NCI-H128 (cell line): ENCODE data around the gene SPTBN4.
A peak's percentile ranks its signal among the peaks of the same experiment; 100 is the strongest.

Experiments
- DNase-seq: peaks from one replicate; lab custom pipeline; 2025; ENCODE audit not compliant: unreplicated experiment; lab: John Stamatoyannopoulos, UW

The SPTBN4 gene

DNA sequence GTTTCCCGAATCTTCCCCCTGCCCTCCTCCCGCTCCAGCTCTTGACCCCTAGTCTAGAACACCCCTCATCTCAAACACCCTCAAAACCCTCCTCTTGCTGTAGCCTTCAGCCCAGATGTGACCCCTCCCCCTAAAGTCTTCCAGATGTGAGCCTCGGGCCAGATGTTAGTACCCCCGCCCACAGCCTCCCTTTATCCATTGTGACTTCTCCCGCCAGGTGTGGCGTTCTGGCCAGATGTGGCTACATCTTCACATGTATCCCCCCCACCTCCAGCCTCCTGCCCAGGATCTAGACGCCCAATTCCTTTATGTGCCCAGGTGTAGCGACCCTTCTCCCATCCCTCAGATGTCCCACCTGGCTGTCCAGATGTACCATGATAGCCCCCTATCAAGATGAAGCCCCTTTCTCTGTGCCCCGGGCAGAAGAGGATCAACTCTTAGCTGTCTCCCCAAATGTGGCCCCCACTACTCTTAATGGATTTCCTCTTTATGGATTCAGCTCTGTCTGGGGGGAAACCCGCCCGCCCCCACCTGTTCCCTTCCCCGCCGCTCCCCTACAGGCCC lies 133.9 kb downstream of the SPTBN4 start:
- DNase-seq, result no peak

DNA sequence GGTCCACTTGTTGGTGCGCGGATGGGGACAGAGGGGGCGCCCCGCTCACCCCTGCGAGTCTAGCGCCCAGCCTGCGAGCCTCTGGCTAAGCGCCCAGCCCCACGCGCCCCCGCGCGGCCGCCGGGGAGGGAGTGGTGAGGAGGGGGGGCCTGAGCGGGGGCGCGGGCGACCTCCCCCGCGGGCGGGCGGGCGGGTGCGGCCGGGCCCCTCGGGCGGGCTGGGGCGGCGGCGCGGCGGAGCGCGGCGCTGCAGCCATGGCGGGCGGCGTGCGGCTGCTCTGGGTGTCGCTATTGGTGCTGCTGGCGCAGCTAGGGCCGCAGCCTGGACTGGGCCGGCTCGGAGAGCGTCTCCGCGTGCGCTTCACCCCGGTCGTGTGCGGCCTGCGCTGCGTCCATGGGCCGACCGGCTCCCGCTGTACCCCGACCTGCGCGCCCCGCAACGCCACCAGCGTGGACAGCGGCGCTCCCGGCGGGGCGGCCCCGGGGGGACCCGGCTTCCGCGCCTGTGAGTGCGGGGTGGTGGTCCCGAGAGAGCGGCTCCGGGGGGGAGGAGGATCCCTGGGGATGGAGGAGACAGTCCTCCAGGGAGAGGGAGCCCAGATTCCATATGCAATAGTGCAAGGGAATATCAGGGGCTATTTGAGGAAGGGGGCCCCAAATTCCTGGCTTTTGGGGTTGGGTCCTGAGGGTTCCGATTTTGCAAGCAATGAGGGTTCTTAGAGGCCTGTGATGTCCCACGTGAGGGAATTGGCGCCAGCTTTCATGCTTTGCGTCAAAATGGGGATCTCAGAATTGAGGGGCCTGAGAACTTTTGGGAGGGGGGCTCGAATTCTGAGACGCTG lies 134.6 kb downstream of the SPTBN4 start, which contains the start of gene LTBP4:
LTBP4 (plus strand) TSS at position 236 of the 841 bp plus-strand sequence; CDS start at position 255, 19 bp downstream.
- no peak for DNase-seq

DNA sequence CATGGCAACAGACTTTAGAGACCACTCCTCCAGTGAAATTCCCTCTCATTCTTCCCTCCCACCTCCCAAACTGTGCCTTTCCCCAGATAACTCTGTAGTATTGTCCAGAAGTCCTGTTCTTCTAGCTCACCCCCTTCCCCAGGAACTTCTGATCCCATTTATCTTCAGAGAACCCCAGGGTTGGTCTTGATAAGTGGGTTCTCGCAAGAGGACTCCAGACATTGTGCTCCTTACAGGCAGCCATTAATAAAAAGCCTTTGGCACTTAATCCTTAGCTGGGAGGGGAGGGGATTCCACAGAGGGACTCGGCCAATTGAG lies 136.2 kb downstream of the SPTBN4 start:
- DNase-seq, result no peak

DNA sequence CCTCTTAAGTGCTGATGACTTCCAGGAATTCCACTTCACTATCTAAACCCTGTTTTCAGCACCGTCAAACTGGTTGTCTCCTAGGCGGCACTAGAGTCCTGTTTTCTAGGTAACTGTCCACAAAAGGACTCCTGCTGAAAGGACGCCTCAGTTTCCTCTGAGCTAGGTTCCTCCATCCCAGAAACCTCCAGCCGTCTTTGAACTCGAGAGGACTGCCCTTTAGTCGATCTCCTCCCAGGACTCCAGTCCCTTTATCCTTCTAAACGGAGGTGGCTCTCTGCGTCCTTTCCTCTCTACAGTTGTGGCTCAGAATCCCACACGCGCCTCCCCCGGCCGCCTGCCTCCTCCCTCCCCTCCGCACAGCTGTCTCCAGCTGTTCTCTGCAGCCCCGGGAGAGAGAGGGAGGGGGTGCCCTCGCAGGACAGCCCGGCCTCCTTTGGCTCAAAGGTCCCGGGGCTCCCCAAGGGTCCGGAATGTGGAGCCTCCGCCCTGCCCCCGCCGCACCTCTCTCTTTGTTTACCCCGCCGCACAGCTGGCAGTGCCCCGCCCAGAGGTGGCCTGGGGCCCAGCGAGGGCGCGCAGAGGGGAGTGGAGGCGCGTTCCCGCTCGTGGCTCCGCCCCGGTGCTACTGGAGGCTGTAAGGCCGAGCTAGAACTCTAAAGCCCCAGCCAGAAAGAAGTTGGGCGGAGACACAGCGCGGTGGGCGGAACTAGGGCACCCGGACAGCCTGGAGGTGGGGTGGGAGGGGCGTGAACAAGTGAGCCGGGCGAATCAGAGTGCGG lies 136.8 kb downstream of the SPTBN4 start:
- peak; percentile 74 for DNase-seq

DNA sequence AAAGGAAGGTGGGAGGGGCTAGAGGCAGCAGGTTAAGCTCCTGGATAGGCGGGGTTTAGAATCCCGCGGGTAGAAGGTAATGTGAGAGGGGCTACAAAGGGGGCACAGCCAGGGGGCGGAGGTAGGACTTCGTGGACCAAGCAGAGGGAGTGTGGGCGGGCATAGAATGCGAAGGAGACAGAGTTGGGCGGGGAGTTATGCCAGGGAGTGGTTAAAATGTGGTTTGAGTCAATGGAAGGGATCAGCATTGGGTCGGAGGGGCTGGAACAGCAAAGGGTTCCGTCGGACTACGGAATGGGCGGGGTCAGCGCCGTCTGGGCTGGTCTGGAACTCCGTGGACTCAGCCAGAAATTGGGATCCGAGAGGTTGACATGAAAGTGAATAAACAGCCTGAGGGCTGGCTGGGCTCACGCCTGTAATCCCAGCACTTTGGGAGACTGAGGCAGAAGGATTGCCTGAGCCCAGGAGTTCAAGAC lies 137.4 kb downstream of the SPTBN4 start:
- no peak for DNase-seq

DNA sequence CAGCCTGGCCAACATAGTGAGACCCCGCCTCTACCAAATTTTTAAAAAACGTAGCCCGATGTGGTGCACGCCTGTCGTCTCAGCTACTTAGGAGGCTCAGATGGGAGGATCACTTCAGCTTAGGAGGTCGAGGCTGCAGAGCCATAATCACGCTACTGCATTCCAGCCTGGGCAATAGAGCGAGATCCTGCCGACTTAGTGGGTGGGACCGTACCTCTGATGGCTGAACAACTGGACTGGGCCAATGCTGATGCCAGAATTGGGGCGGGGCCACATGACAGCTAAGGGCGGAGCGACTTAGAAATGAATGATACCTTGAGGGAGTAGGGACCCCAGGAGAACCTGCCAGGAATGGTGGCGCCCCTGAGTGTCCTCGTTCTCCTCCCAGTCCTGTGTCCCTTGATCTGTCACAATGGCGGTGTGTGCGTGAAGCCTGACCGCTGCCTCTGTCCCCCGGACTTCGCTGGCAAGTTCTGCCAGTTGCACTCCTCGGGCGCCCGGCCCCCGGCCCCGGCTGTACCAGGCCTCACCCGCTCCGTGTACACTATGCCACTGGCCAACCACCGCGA lies 137.9 kb downstream of the SPTBN4 start:
- DNase-seq, result no peak

DNA sequence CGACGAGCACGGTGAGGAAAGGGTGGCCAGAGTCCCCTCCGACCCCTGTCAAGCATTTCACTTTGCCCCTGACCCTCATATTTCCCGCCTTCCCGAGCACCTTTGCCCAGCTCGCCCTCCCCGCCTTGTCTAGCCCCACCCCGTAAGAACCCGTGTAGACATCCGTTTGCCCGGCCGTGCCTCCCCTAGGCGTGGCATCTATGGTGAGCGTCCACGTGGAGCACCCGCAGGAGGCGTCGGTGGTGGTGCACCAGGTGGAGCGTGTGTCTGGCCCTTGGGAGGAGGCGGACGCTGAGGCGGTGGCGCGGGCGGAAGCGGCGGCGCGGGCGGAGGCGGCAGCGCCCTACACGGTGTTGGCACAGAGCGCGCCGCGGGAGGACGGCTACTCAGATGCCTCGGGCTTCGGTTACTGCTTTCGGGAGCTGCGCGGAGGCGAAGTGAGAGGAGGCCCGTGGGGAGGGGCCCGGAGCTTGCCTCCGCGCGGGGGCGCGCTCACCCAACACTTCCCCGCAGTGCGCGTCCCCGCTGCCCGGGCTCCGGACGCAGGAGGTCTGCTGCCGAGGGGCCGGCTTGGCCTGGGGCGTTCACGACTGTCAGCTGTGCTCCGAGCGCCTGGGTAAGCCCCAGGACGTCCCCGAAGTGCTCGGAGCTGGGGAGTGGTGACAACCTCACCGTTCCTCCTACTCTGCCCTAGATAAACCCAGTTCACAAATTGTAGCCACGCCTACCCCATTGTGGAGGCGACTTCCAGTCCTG lies 138.6 kb downstream of the SPTBN4 start:
- DNase-seq, result no peak

DNA sequence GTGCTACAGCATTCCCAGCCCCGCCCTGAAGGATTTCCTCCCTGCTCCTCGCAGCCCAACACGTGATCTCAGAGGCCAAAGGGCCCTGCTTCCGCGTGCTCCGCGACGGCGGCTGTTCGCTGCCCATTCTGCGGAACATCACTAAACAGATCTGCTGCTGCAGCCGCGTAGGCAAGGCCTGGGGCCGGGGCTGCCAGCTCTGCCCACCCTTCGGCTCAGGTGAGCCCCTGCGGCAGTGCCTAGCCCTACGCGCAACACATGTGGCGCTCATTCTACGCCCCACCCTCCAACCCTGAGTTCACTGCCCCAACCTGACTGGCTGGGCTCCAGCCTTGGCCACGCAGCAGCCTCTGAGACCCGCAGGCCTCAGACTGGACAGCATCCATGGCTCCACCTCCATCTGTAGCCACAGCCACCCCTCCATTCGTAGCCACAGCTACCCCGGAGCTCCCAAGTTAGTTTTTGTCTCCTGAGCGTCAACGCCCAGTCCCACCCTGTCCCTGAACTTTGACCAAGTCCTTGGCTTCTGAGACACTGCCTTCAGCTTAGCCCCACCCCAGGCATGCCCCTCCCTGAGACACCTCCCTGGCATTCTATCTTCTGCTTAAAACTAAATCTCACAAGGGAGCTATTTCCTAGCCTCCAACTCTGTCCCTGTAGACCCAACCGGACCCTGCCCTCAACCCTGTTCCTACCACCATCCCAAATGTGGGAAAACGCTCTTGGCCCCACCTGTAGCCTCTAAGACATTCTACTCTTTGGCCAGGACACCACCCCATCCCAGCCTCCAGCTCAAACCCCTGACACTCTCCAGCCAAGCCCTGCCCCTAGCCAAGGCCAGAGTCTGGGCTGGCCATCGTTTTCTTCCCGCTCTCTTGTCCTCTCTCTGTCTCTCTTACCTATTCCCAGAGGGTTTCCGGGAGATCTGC lies 140.8 kb downstream of the SPTBN4 start:
- no peak for DNase-seq

DNA sequence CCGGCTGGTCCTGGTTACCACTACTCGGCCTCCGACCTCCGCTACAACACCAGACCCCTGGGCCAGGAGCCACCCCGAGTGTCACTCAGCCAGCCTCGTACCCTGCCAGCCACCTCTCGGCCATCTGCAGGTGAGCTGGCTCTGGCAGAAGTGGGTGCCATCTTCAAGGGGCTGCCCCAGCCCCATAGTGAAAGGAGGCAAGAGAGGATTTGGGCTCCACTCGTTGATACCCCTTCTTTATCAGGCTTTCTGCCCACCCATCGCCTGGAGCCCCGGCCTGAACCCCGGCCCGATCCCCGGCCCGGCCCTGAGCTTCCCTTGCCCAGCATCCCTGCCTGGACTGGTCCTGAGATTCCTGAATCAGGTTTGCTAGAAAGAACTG lies 141.4 kb downstream of the SPTBN4 start:
- no peak for DNase-seq

DNA sequence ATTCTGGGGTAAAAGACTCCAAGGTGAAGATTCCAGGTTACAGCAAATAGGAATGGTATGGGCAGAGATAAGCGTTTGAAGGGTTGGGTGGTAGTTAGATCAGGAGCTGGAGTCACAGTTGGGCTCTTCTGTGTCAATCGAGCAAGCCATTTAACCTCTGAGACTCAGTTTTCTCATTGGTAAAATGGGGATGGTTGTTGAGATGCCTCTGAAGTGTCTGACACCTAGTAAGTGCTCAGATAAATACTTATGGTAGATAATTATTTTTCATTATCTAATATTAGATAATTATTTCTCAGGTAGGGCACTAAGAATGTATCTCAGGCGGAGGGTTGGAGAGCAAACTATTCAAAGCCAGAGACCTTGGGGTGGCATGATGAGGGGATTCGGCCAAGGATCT lies 142.2 kb downstream of the SPTBN4 start:
- DNase-seq, result no peak

DNA sequence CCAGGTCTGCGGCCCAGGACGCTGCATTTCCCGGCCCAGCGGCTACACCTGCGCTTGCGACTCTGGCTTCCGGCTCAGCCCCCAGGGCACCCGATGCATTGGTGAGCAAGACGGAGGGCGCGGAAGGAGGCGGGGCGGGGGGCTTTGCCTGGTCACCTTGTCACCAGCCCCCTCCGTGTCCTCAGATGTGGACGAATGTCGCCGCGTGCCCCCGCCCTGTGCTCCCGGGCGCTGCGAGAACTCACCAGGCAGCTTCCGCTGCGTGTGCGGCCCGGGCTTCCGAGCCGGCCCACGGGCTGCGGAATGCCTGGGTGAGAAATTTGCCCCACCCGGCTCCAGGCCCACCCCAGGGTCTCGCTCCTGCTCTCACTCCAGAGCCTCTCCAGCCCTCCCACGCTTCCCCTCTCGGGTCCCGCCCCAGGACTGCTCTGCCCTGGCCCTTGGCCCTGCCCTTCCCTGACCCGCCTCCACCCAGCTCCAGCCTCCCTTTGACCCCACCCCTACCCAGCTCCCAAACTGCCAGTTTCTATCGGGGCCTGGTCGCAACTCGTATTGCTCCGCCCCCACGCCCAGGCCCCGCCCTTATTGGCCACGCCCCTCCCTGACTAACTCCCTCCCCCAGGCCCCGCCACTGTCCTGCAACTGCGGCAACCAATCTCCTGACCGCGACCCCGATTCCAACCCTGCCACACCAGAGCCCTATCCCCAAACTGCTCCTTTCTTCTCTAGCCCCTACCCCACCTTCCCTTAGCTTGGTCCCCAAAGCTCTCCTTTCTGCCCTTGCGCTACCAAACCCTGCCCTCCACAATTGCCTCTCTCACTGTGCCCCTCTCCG lies 143.0 kb downstream of the SPTBN4 start:
- no peak for DNase-seq

DNA sequence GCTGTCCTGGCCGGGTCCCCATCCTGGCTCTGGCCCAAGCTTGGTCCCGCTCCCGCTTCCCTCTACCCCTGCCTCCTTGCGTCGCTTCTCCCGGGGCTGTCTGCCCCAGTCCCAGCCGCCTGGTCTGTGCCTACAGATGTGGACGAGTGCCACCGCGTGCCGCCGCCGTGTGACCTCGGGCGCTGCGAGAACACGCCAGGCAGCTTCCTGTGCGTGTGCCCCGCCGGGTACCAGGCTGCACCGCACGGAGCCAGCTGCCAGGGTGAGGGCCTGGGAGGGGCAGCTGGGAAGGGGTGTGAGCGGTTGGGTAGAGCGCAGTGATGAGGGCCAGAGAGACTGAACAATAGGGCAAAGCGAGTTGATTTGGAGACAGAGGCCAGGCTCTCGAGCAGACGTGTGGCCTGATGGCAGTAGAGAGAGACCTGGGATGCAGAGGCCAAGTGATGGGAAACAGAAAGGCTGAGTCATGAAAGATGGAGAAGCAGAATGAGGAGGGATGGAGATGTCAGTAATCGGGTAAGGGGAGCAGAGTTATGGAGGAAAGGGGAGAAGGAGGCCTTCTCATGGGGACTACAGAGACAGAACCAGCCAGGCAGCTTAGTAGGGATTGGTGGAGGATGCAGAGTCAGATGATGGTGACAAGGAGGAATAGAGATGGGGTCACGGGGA lies 143.7 kb downstream of the SPTBN4 start:
- no peak for DNase-seq

DNA sequence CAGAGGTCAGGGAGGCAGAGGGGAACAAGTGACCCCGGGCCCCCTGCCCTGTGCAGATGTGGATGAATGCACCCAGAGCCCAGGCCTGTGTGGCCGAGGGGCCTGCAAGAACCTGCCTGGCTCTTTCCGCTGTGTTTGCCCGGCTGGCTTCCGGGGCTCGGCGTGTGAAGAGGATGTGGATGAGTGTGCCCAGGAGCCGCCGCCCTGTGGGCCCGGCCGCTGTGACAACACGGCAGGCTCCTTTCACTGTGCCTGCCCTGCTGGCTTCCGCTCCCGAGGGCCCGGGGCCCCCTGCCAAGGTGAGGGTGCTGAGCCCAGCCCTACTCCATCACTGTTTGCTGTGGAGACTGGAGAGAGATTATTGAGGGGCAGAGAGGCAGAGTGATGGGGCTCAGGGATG lies 144.3 kb downstream of the SPTBN4 start:
- DNase-seq, result no peak

DNA sequence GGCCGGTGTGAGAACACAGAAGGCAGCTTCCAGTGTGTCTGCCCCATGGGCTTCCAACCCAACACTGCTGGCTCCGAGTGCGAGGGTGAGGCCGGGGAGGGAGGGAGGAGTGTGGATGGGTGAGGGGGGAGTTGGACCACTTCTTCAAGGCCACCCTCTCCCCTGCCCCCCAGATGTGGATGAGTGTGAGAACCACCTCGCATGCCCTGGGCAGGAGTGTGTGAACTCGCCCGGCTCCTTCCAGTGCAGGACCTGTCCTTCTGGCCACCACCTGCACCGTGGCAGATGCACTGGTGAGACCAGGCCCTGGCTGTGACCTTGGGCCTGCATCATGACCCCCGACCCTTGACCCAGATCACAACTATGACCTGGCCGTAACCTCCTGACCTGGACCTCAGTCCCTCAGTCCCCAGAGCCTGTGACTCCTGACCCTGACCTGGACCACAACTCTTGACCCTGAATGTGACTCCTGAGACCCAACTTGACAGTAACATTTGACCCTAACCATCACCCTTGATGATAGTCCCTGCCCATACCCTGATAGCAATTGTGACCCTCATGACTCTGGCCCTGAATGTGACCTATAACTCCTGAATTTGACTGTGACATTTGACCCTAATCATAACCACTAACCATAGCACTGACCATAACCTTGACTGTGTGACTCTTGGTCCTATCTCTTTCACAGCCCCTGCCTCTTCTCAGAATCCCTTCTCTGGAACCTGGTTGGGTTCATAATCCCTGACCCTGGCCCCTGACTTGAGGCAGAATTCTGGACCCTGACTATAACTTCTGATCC lies 145.3 kb downstream of the SPTBN4 start:
- DNase-seq, result no peak

DNA sequence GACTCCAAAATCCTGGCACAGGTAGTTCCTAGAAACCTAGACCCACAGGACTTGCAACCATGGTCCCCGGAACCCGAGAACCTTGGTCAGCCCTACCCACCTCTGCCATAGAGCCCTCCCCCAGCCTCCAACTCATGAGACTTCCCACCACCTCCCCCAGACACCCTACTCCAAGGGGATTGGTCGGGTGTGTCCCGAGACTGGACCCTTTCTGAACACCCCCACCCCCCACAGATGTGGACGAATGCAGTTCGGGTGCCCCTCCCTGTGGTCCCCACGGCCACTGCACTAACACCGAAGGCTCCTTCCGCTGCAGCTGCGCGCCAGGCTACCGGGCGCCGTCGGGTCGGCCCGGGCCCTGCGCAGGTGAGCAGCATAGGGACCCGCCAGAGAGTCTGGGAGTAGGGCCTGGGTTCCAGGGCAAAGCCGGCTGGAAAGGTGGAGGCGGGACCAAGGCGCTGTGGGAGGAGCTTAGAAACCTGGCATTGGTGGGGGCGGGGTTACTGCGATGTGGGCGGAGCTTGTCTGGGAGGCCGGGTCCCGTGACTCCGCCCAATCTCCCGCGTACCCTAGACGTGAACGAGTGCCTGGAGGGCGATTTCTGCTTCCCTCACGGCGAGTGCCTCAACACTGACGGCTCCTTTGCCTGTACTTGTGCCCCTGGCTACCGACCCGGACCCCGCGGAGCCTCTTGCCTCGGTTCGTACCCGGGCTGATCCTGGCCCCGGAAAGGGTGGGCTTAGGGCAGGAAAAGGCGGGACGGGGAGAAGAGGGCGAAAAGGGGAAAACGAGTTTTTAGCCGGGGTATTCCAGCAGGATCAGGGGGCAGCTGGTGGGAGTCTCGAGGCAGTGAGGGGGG lies 146.3 kb downstream of the SPTBN4 start:
- DNase-seq, result no peak
